Measurements from ENCODE around the gene ST6GALNAC1. TPM values are rescaled to one million over a fixed set of nuclear protein-coding genes. Genes with fewer than 3 reads are reported as not detected.

The ST6GALNAC1 gene
- total and polyA plus RNA-seq, 2 donors from 2014 or later, result 0.31 TPM; not detected in 1

GRCh38 chr17:76667491-76667755 lies 23.9 kb upstream of the ST6GALNAC1 start:
- no peaks in the 10 kb centered on the region for H3K36me3 ChIP-seq (ENCODE audit: control insufficient read depth in 2 of 3, insufficient read depth in 3 of 3, low read length in 3 of 3)
- H3K9ac ChIP-seq (ENCODE audit: low read length in 3 of 3), result peak overlapping the region in 1 of 3 donors; percentile 22
- TF ChIP-seq, protein P1, sequence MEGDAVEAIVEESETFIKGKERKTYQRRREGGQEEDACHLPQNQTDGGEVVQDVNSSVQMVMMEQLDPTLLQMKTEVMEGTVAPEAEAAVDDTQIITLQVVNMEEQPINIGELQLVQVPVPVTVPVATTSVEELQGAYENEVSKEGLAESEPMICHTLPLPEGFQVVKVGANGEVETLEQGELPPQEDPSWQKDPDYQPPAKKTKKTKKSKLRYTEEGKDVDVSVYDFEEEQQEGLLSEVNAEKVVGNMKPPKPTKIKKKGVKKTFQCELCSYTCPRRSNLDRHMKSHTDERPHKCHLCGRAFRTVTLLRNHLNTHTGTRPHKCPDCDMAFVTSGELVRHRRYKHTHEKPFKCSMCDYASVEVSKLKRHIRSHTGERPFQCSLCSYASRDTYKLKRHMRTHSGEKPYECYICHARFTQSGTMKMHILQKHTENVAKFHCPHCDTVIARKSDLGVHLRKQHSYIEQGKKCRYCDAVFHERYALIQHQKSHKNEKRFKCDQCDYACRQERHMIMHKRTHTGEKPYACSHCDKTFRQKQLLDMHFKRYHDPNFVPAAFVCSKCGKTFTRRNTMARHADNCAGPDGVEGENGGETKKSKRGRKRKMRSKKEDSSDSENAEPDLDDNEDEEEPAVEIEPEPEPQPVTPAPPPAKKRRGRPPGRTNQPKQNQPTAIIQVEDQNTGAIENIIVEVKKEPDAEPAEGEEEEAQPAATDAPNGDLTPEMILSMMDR (IDR thresholded peaks at IDR 0.05; ENCODE audit: borderline replicate concordance, extremely low read depth, insufficient read depth), result no peak
- no peak overlapping the region for H3K4me3 ChIP-seq (ENCODE audit: low read length in 3 of 3)
- no peak overlapping the region for H3K27ac ChIP-seq (ENCODE audit: low read depth in 2 of 2, low read length in 2 of 2)
- H3K27me3 ChIP-seq (ENCODE audit: control insufficient read depth, insufficient read depth, low read length), result no peaks in the 10 kb centered on the region
- no peak for FAIRE-seq
- H3K9me3 ChIP-seq (ENCODE audit: control insufficient read depth in 2 of 3, insufficient read depth in 1 of 3, low read length in 3 of 3), result no peaks in the 10 kb centered on the region
- no peak for DNase-seq
- intact Hi-C loops (cut with DNase I), result no loop called here
- H3K4me1 ChIP-seq (ENCODE audit: control insufficient read depth in 2 of 3, insufficient read depth in 2 of 3, low read depth in 1 of 3, low read length in 3 of 3), result peaks cover 3 to 14% (median 14%) of the 10 kb centered on the region in 3 donors

DNA sequence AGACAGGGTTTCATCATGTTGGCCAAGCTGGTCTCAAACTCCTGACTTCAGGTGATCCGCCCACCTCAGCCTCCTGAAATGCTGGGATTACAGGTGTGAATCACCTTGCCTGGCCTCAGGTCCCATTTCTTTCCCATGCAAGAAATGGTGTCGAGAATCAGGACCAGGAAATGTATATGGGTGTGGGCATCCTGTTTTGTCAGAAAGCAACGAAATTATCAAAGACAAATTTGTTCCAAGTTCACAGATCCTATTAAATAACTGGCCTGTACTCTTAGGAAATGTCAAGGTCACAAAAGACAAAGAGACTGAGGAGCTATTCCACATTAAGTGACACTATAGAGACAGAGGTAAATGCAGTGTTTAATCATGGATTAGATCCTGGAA lies 17.1 kb upstream of the ST6GALNAC1 start:
- FAIRE-seq (no peak), DNase-seq (no peak)
- Histone ChIP-seq H3K36me3 (ENCODE audit: control insufficient read depth in 2 of 3, insufficient read depth in 3 of 3, low read length in 3 of 3) (no peaks in the 10 kb centered on the region), H3K27ac (ENCODE audit: low read depth in 2 of 2, low read length in 2 of 2) (no peak overlapping the region), H3K27me3 (ENCODE audit: control insufficient read depth, insufficient read depth, low read length) (no peaks in the 10 kb centered on the region), H3K4me3 (ENCODE audit: low read length in 3 of 3) (no peak overlapping the region), H3K4me1 (ENCODE audit: control insufficient read depth in 2 of 3, insufficient read depth in 2 of 3, low read depth in 1 of 3, low read length in 3 of 3) (peaks cover 0 to 7% (median 5%) of the 10 kb centered on the region in 3 donors), H3K9ac (ENCODE audit: low read length in 3 of 3) (no peak overlapping the region), H3K9me3 (ENCODE audit: control insufficient read depth in 2 of 3, insufficient read depth in 1 of 3, low read length in 3 of 3) (no peaks in the 10 kb centered on the region)
- TF ChIP-seq, protein P1 (IDR thresholded peaks at IDR 0.05; ENCODE audit: borderline replicate concordance, extremely low read depth, insufficient read depth), result no peak
- intact Hi-C loops (cut with DNase I), result no loop called here

- no peaks in the 10 kb centered on the region for H3K36me3 ChIP-seq (ENCODE audit: control insufficient read depth in 2 of 3, insufficient read depth in 3 of 3, low read length in 3 of 3)
- H3K4me3 ChIP-seq (ENCODE audit: low read length in 3 of 3), result peak overlapping the region in 1 of 3 donors; percentile 35
- no peaks in the 10 kb centered on the region for H3K9me3 ChIP-seq (ENCODE audit: control insufficient read depth in 2 of 3, insufficient read depth in 1 of 3, low read length in 3 of 3)
- peak in 4 of 5 donors; percentile 85 to 90 (median 86) for DNase-seq
- H3K9ac ChIP-seq (ENCODE audit: low read length in 3 of 3), result no peak overlapping the region
- intact Hi-C loops (cut with DNase I), result no loop called here
- no peak for FAIRE-seq
- H3K4me1 ChIP-seq (ENCODE audit: control insufficient read depth in 2 of 3, insufficient read depth in 2 of 3, low read depth in 1 of 3, low read length in 3 of 3), result peaks cover 0 to 7% (median 5%) of the 10 kb centered on the region in 3 donors
- peak overlapping the region in 1 of 2 donors; percentile 23 for H3K27ac ChIP-seq (ENCODE audit: low read depth in 2 of 2, low read length in 2 of 2)
- no peaks in the 10 kb centered on the region for H3K27me3 ChIP-seq (ENCODE audit: control insufficient read depth, insufficient read depth, low read length)
- TF ChIP-seq, protein P1 (IDR thresholded peaks at IDR 0.05; ENCODE audit: borderline replicate concordance, extremely low read depth, insufficient read depth), result no peak
Observed at GRCh38 chr17:76659928-76660655, 16.5 kb upstream of the ST6GALNAC1 start.
